Measurements from ENCODE around the gene OST4.

The OST4 gene

DNA sequence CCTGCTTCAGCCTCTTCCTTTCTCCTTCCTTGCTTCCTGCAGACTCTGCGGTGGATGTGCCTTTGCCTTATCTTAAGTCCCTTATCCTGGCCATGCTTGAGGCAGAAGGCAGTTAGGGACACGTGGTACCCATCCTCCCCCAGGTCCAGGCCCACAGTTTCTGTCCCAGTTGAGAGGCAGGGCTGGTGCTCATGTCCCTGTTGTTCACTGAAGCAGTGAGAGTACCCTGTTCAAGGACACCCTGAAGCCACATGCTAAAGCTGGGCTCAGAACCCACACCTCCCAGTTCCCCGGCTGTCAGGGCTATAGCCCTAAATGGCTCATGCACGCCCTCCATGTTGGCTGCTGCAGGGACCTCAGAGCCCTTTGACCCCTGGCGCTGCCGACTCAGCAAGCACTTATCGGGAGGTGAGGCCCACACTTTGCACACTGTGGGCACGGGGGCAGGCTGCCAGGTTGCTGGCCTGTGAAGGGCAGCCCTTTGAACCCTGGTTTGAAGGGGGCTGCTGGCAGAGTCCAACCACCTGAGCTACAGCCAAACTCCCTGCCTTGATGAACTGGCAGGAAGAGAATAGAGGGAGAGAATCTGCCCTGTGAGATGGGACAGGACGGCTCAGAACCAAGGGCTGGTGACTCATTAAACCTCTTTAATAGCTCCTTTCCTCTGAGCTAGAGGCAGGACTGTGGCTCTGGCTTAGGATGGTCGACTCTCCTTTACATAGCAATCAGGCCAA is 21.4 kb upstream of the OST4 start:
- DNase-seq: no peak

GRCh38 chr2:27091746-27092695 is 20.6 kb upstream of the OST4 start:
- DNase-seq: no peak

DNA sequence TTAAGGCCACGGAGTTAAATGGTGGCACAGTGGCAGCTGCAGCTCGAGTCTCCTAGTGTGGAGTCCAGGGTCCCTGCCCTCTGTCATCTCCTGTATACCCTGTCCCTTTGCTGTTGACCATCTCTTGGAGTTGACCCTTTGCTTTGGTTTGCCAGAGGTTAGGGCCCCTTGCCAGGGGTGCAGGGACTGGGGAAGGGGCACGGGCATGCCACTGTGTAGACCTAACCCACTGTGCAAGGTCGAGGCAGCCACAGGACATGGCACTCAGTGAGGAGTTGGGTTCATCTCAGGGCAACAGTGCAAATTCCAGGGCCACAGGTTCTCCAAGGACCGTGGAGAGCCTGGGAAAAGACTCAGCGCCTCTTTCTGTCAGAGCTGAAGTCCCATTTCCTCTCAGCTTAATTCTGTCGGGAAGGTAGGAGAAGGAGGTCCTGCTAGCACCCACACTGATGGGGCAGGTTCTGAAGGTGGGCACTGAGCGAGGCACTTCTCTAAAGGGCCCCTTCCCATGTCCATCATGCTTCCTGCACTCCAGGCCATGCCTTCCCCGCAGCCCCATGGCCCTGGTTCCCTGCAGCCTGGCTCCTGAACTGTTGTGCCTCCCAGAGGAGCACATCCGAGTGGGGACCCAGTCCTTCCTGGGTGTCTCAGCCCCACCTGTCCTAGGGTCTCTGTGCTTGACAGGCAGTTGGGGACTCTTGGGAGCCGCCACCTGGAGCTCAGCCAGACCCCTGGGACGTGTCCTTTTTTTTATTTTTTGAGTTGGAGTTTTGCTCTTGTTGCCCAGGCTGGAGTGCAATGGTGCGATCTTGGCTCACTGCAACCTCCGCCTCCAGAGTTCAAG is 17.9 kb upstream of the OST4 start:
- DNase-seq: no peak

DNA sequence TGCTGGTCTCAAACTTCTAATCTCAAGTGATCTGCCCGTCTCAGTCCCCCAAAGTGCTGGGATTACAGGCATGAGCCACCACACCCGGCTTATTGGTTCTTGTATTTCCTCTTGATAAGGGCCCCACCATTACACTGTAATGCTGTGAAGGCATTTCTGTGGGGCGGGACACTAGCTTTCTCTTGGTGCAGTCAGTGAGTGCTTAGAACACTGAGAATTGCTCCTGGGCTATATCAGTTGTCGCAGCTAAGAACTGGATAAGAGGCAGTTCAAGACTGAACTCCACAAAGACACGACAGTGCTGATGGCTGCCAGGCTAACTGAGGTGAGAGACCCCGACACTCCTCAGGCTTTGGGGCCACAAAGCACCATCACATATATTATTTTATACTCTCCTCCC is 17.2 kb upstream of the OST4 start:
- no peak for DNase-seq

DNA sequence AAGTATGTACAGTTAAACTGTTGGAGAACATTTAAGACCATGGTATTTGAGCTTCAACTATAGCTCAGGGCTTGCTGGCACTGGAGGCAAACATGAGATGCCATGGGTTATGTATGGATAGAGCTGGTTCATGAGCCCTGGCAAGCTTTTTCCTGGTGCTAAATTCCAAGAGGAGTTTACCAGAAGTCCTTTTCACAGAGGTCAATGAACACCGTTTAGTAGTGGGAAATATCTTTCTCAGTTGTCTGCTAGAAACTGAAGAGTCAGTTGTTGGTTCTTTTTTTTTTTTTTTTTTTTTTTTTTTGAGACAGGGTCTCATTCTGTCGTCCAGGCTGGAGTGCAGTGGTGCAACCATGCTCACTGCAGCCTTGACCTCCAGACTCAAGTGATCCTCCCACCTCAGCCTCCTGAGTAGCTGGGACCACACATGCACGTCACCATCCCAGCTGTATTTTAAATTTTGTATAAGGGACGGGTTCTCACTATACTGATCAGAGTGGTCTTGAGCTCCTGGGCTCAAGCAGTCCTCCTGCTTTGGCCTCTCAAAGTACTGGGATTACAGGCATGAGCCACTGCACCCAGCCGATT is 16.5 kb upstream of the OST4 start:
- DNase-seq: no peak

GRCh38 chr2:27086724-27087593 is 15.5 kb upstream of the OST4 start, which contains the start of gene KHK:
Gene KHK, plus strand, starts transcription at chr2:27086772. Its CDS starts 488 bp downstream, at chr2:27087260.
- DNase-seq: no peak

GRCh38 chr2:27086090-27086723 is 14.8 kb upstream of the OST4 start:
- peak; percentile 58 for DNase-seq

GRCh38 chr2:27085673-27086089 is 14.2 kb upstream of the OST4 start:
- no peak for DNase-seq

DNA sequence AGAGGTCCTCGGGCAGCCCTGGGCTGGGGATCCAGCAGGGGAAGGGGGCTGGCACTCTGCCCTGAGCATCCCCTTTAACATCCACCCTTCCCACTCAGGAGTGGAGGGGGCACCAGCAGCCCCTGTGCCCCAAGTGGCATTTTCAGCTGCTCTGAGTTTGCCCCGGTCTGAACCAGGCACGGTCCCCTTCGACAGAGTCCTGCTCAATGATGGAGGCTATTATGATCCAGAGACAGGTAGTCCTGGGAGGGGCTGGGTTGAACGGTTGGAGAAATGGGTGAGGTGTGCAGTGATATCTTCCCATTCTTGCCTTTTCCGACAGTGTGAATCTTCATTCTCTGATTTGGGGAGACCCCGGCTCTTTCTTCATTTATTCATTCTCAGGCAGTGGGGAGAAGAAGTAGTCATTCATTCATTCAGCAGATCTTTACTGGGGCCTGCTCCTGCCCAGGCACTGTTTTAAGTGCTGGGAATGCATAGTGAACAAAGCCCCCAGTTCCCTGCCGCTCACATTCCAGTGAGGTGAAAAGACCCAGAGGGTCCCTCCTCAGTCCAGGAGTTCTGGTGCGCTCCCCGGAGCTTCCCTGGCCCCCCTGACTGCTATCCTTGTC is 13.7 kb upstream of the OST4 start:
- DNase-seq: no peak

GRCh38 chr2:27084297-27085061 is 13.0 kb upstream of the OST4 start:
- no peak for DNase-seq

- DNase-seq: no peak
Measured at GRCh38 chr2:27083410-27084296, 12.2 kb upstream of the OST4 start.

GRCh38 chr2:27082773-27083409 is 11.4 kb upstream of the OST4 start:
- DNase-seq: no peak

- no peak for DNase-seq
Measured at GRCh38 chr2:27081984-27082772, 10.7 kb upstream of the OST4 start.

GRCh38 chr2:27080603-27080936 is 9.1 kb upstream of the OST4 start:
- no peak for DNase-seq

DNA sequence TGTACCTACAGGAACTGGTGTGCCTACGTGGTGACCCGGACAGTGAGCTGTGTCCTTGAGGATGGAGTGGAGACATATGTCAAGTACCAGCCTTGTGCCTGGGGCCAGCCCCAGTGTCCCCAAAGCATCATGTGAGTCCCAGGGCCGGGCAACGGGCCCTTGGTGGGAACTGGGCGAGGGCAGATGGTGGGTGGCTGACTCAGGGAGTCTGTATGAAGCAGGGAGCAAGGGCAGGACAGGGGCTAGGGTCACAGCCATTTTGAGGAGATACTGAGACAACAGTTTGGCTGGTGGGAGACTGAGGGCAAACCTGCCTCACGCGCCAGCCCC is 8.7 kb upstream of the OST4 start:
- no peak for DNase-seq

- no peak for DNase-seq
Measured at GRCh38 chr2:27079233-27080139, 8.0 kb upstream of the OST4 start.
